ENCODE results near the gene GLRX5. TPM values are rescaled to one million over a fixed set of nuclear protein-coding genes. Genes with fewer than 3 reads are reported as not detected.

Gene GLRX5
- total RNA-seq, 1 experiment from 2014 or later, result 72.8 TPM

- DNase-seq (ENCODE audit: low spot score) (peak; percentile 34), ATAC-seq (peak; percentile 1)
- ChIA-PET POLR2A (interaction anchor here (1.7 kb wide), 1 partner anchor 9 kb away, joined by 4 read pairs; no protein-coding TSS in a partner anchor), CTCF (interaction anchor here (0.9 to 2.5 kb wide), 6 partner anchors 31 to 563 kb away, joined by 3 to 13 read pairs (median 4); no protein-coding TSS in a partner anchor)
- peak overlapping the region; percentile 97 for H3K4me3 Mint-ChIP-seq
- no peaks in the 10 kb centered on the region for H3K9me3 Mint-ChIP-seq
- H3K36me3 Mint-ChIP-seq, result peaks cover 16% of the 10 kb centered on the region
- H3K27ac Mint-ChIP-seq, result peak overlapping the region; percentile 81
- peaks cover 45% of the 10 kb centered on the region for H3K4me1 Mint-ChIP-seq
- H3K27me3 Mint-ChIP-seq (ENCODE audit: low read depth), result no peaks in the 10 kb centered on the region
- TF ChIP-seq ZNF317 (CRISPR knock-in tag; IDR thresholded peaks at IDR 0.05; ENCODE audit: borderline replicate concordance, low read depth), result no peak
- TF ChIP-seq JUN (CRISPR knock-in tag; IDR thresholded peaks at IDR 0.05), result no peak
- TF ChIP-seq RELA (CRISPR knock-in tag; IDR thresholded peaks at IDR 0.05; ENCODE audit: borderline replicate concordance), result 0 out of 2 replicates have a peak, but pooled peaks have one; percentile 58
- no peak for TF ChIP-seq ZNF532 (CRISPR knock-in tag; IDR thresholded peaks at IDR 0.05; ENCODE audit: borderline replicate concordance)
- TF ChIP-seq FOXK1 (CRISPR knock-in tag; IDR thresholded peaks at IDR 0.05), result no peak
- TF ChIP-seq CBFB (CRISPR knock-in tag; IDR thresholded peaks at IDR 0.05; ENCODE audit: low read depth), result no peak
- TF ChIP-seq, protein P1, sequence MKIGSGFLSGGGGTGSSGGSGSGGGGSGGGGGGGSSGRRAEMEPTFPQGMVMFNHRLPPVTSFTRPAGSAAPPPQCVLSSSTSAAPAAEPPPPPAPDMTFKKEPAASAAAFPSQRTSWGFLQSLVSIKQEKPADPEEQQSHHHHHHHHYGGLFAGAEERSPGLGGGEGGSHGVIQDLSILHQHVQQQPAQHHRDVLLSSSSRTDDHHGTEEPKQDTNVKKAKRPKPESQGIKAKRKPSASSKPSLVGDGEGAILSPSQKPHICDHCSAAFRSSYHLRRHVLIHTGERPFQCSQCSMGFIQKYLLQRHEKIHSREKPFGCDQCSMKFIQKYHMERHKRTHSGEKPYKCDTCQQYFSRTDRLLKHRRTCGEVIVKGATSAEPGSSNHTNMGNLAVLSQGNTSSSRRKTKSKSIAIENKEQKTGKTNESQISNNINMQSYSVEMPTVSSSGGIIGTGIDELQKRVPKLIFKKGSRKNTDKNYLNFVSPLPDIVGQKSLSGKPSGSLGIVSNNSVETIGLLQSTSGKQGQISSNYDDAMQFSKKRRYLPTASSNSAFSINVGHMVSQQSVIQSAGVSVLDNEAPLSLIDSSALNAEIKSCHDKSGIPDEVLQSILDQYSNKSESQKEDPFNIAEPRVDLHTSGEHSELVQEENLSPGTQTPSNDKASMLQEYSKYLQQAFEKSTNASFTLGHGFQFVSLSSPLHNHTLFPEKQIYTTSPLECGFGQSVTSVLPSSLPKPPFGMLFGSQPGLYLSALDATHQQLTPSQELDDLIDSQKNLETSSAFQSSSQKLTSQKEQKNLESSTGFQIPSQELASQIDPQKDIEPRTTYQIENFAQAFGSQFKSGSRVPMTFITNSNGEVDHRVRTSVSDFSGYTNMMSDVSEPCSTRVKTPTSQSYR (CRISPR knock-in tag; IDR thresholded peaks at IDR 0.05), result no peak
- peak; percentile 72; the same call in 1 of the 2 replicates for TF ChIP-seq ESRRA (CRISPR knock-in tag; IDR thresholded peaks at IDR 0.05; ENCODE audit: borderline replicate concordance)
- TF ChIP-seq MYBL2 (CRISPR knock-in tag; IDR thresholded peaks at IDR 0.05), result no peak
These were observed 574 bp downstream of the GLRX5 start for GRCh38 chr14:95535226-95536021.

GRCh38 chr14:95536036-95536593 is 1.3 kb downstream of the GLRX5 start:
- H3K27ac Mint-ChIP-seq, result no peak overlapping the region
- H3K9me3 Mint-ChIP-seq, result no peaks in the 10 kb centered on the region
- peak overlapping the region; percentile 97 for H3K4me3 Mint-ChIP-seq
- peaks cover 14% of the 10 kb centered on the region for H3K36me3 Mint-ChIP-seq
- DNase-seq (ENCODE audit: low spot score) (no peak), ATAC-seq (no peak)
- TF ChIP-seq, protein P2, sequence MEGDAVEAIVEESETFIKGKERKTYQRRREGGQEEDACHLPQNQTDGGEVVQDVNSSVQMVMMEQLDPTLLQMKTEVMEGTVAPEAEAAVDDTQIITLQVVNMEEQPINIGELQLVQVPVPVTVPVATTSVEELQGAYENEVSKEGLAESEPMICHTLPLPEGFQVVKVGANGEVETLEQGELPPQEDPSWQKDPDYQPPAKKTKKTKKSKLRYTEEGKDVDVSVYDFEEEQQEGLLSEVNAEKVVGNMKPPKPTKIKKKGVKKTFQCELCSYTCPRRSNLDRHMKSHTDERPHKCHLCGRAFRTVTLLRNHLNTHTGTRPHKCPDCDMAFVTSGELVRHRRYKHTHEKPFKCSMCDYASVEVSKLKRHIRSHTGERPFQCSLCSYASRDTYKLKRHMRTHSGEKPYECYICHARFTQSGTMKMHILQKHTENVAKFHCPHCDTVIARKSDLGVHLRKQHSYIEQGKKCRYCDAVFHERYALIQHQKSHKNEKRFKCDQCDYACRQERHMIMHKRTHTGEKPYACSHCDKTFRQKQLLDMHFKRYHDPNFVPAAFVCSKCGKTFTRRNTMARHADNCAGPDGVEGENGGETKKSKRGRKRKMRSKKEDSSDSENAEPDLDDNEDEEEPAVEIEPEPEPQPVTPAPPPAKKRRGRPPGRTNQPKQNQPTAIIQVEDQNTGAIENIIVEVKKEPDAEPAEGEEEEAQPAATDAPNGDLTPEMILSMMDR (IDR thresholded peaks at IDR 0.05), result no peak
- no peak for TF ChIP-seq NR3C1 (CRISPR knock-in tag; conservative IDR thresholded peaks at IDR 0.05; ENCODE audit: low read depth)
- TF ChIP-seq ZNF396 (CRISPR knock-in tag; IDR thresholded peaks at IDR 0.05; ENCODE audit: borderline replicate concordance), result no peak
- TF ChIP-seq, protein P3, sequence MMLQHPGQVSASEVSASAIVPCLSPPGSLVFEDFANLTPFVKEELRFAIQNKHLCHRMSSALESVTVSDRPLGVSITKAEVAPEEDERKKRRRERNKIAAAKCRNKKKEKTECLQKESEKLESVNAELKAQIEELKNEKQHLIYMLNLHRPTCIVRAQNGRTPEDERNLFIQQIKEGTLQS (CRISPR knock-in tag; conservative IDR thresholded peaks at IDR 0.05), result no peak
- no peak for TF ChIP-seq JAZF1 (CRISPR knock-in tag; IDR thresholded peaks at IDR 0.05)
- TF ChIP-seq FOXP1 (CRISPR knock-in tag; IDR thresholded peaks at IDR 0.05; ENCODE audit: borderline replicate concordance), result no peak
- no peak for TF ChIP-seq TEAD1 (CRISPR knock-in tag; IDR thresholded peaks at IDR 0.05)
- no peak for TF ChIP-seq NFE2L1 (CRISPR knock-in tag; IDR thresholded peaks at IDR 0.05)
- TF ChIP-seq ETV6 (CRISPR knock-in tag; IDR thresholded peaks at IDR 0.05), result no peak
- TF ChIP-seq ZNF263 (CRISPR knock-in tag; IDR thresholded peaks at IDR 0.05; ENCODE audit: low read depth), result no peak
- no peak for TF ChIP-seq RELA (CRISPR knock-in tag; IDR thresholded peaks at IDR 0.05; ENCODE audit: borderline replicate concordance)
- TF ChIP-seq, protein P4, sequence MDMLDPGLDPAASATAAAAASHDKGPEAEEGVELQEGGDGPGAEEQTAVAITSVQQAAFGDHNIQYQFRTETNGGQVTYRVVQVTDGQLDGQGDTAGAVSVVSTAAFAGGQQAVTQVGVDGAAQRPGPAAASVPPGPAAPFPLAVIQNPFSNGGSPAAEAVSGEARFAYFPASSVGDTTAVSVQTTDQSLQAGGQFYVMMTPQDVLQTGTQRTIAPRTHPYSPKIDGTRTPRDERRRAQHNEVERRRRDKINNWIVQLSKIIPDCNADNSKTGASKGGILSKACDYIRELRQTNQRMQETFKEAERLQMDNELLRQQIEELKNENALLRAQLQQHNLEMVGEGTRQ (CRISPR knock-in tag; IDR thresholded peaks at IDR 0.05), result no peak
- CTCF ChIA-PET, result interaction anchor here (0.9 to 1.4 kb wide), 3 partner anchors 30 to 562 kb away, joined by 3 to 4 read pairs (median 3); no protein-coding TSS in a partner anchor
- H3K4me1 Mint-ChIP-seq, result peaks cover 45% of the 10 kb centered on the region
- POLR2A ChIA-PET, result no interaction called here
- no peaks in the 10 kb centered on the region for H3K27me3 Mint-ChIP-seq (ENCODE audit: low read depth)

Data from WTC11 (cell line).